Fibroblast of skin of back (primary cell): ENCODE results near the gene SOX18.
"Not testable (repeated sequence)": the region's sequence is repeated elsewhere in the genome, so short reads cannot be mapped to it uniquely, and the experiment has no call there.

ENCODE experiments used
- DNase-seq: peaks from one replicate; pipeline ENCODE4 v3.0.0-alpha.2; 2013

The SOX18 gene

GRCh38 chr20:64021124-64021975 is 28.1 kb downstream of the SOX18 start:
- no peak for DNase-seq

GRCh38 chr20:64015635-64016034 is 33.8 kb downstream of the SOX18 start:
- no peak for DNase-seq

GRCh38 chr20:64012385-64013154 is 36.9 kb downstream of the SOX18 start:
- DNase-seq, result not testable (repeated sequence)

DNA sequence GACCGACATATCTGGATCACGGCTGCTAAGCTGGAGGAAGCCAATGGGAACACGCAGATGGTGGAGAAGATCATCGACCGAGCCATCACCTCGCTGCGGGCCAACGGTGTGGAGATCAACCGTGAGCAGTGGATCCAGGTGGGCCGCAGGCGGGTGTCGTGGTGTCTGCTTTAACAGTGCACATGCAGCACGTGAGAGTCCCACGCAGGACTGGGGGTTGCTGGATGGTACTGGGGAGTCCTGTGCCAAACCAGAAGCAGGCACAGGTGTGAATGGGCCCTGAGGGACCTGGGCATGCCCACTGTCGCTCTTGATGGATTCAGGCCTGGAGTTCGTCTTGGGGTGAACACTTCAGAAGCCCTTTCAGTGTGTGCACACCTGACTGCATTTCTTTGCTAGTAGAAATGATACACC is 38.1 kb downstream of the SOX18 start:
- DNase-seq, result no peak

DNA sequence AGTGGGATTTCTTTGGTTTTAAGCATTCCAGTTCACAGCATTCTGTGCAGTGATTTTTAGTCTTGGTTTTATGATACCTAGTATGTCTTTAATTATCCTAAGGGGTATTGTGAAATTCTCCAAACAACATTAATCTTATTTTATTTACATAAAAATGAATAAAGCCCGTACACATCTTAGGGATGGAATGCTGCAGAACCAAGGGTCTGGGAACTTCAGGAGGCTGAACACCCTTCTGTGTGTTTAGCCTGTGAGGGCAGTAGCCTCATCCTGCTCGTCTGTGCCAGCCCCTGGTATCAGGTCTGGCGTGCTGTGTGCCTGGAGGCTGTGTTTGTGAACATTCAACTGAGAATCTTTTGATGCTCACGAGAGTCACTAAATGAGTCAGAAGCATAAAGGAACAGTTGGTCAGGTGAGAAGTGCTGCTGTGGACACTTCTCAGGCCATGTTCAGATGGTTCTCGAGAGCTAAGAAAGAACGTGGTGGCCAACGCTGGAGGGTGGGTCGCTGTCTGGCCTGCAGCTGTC is 38.7 kb downstream of the SOX18 start:
- no peak for DNase-seq

DNA sequence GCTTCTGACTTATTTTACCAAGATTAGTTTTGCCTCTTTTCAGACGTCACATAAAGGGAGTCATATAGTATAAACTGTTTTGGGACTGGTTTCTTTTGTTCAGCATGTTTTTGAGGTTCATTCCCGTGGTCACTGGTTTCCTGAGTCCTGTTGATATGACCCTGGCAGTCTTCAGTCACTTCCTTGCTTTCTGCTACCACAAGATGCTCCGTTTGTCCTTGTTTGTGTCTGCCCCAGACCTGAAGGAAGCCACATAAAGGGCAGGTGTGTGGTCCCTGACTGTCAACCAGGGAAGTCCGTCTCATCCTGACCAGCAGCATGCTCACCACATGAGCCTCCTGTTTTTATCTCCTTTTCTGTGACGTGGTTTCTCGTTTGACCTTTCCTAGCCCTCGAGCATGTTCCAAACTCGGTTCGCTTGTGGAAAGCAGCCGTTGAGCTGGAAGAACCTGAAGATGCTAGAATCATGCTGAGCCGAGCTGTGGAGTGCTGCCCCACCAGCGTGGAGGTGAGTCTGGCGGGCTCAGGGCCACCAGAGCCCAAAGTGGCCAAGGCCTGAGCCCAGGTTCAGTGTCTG is 39.5 kb downstream of the SOX18 start:
- DNase-seq, result no peak

- no peak for DNase-seq
Measured at GRCh38 chr20:64006902-64007301, 42.5 kb downstream of the SOX18 start.

GRCh38 chr20:64006490-64006889 is 42.9 kb downstream of the SOX18 start:
- no peak for DNase-seq

- no peak for DNase-seq
Measured at GRCh38 chr20:64005394-64005793, 44.0 kb downstream of the SOX18 start.

- DNase-seq, result no peak
Measured at GRCh38 chr20:64003960-64004725, 45.3 kb downstream of the SOX18 start.

DNA sequence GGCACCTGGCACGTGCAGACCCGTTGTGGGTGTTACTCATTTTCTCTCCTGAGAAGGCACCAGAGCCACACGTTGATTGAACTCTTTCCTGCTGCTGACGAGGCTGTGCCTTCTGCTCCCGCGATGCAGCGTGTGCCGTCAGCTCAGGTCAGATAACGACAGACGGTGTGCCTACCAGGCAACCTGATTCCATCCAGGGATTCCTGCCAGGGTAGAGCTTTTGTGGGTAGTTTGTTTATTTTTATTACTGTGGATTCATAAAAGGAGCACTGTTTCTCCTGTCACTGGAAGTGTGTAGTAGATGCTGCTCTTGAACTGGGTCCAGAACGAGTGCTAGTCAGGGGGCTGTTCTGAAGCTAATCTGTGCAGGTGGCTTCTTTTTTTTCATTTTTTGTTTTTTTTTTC is 47.8 kb downstream of the SOX18 start:
- no peak for DNase-seq

DNA sequence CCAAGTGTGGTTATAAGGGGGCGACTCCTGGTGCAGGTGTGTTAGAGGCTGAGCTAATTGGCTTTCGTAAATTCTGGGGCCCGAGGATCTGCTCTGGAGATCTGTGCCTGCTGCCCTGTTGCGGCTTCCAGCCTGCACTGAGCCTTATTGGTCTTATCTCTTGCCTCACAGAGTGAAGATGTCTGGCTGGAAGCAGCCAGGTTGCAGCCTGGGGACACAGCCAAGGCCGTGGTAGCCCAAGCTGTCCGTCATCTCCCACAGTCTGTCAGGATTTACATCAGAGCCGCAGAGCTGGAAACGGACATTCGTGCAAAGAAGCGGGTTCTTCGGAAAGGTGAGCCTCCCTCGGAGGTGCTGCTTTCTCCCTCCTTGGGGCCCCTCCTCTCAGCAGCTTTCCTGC is 48.5 kb downstream of the SOX18 start:
- DNase-seq, result no peak
